ENCODE results near the gene SP140. TPM values are rescaled to one million over a fixed set of nuclear protein-coding genes. Genes with fewer than 3 reads are reported as not detected.
"Not testable (repeated sequence)": the region's sequence is repeated elsewhere in the genome, so short reads cannot be mapped to it uniquely, and the experiment has no call there.

Gene SP140
- total and polyA plus RNA-seq, 7 donors = under 0.01 to 19.2 (median 2.1) TPM; not detected in 2

- Histone ChIP-seq H3K4me1 (peaks cover 0 to 15% (median 2%) of the 10 kb centered on the region in 4 donors), H3K27ac (no peak overlapping the region), H3K27me3 (no peaks in the 10 kb centered on the region), H3K36me3 (peaks cover 0 to 4% (median 0%) of the 10 kb centered on the region in 4 donors), H3K9me3 (no peaks in the 10 kb centered on the region), H3K4me3 (no peak overlapping the region)
- intact Hi-C loops (cut with DNase I) = no loop called here
- TF ChIP-seq CTCF (IDR thresholded peaks at IDR 0.05) (no peak), EP300 (IDR thresholded peaks at IDR 0.05) (no peak), POLR2A (IDR thresholded peaks at IDR 0.05) (no peak), POLR2AphosphoS5 (IDR thresholded peaks at IDR 0.05) (no peak)
- WGBS, 2 donors = 81 to 94% methylated on average over 7 of the region's 7 CpGs
- DNase-seq = no peak
These were observed 104.5 kb downstream of the SP140 start for GRCh38 chr2:230329946-230330605.

GRCh38 chr2:230330725-230331124, 105.2 kb downstream of the SP140 start:
- Histone ChIP-seq H3K27me3 (no peaks in the 10 kb centered on the region), H3K27ac (no peak overlapping the region), H3K4me3 (no peak overlapping the region), H3K4me1 (peaks cover 0 to 15% (median 2%) of the 10 kb centered on the region in 4 donors), H3K36me3 (peaks cover 0 to 4% (median 0%) of the 10 kb centered on the region in 4 donors), H3K9me3 (no peaks in the 10 kb centered on the region)
- intact Hi-C loops (cut with DNase I) = no loop called here
- DNase-seq = no peak
- WGBS, 2 donors = 88 to 96% methylated on average over 7 of the region's 7 CpGs
- TF ChIP-seq POLR2AphosphoS5 (IDR thresholded peaks at IDR 0.05) (no peak), CTCF (IDR thresholded peaks at IDR 0.05) (no peak), POLR2A (IDR thresholded peaks at IDR 0.05) (no peak), EP300 (IDR thresholded peaks at IDR 0.05) (no peak)

GRCh38 chr2:230335461-230335863, 109.9 kb downstream of the SP140 start:
- TF ChIP-seq CTCF (IDR thresholded peaks at IDR 0.05) (no peak), POLR2AphosphoS5 (IDR thresholded peaks at IDR 0.05) (no peak), EP300 (IDR thresholded peaks at IDR 0.05) (no peak), POLR2A (IDR thresholded peaks at IDR 0.05) (no peak)
- Histone ChIP-seq H3K4me3 (no peak overlapping the region), H3K9me3 (no peaks in the 10 kb centered on the region), H3K27me3 (no peaks in the 10 kb centered on the region), H3K36me3 (peaks cover 0 to 14% (median 1%) of the 10 kb centered on the region in 4 donors), H3K27ac (no peak overlapping the region), H3K4me1 (no peaks in the 10 kb centered on the region)
- WGBS, 2 donors = 37 to 81% methylated on average over 3 of the region's 3 CpGs
- DNase-seq = no peak
- intact Hi-C loops (cut with DNase I) = no loop called here

- Histone ChIP-seq H3K27ac (no peak overlapping the region), H3K4me1 (no peaks in the 10 kb centered on the region), H3K9me3 (no peaks in the 10 kb centered on the region), H3K27me3 (no peaks in the 10 kb centered on the region), H3K4me3 (no peak overlapping the region), H3K36me3 (peaks cover 0 to 14% (median 1%) of the 10 kb centered on the region in 4 donors)
- TF ChIP-seq POLR2A (IDR thresholded peaks at IDR 0.05) (no peak), EP300 (IDR thresholded peaks at IDR 0.05) (no peak), CTCF (IDR thresholded peaks at IDR 0.05) (no peak), POLR2AphosphoS5 (IDR thresholded peaks at IDR 0.05) (no peak)
- intact Hi-C loops (cut with DNase I) = no loop called here
- DNase-seq = no peak
- WGBS, 2 donors = 74 to 84% methylated on average over 3 of the region's 3 CpGs
These were observed 110.4 kb downstream of the SP140 start for GRCh38 chr2:230335864-230336506.

GRCh38 chr2:230341936-230342528, 116.5 kb downstream of the SP140 start:
- H3K27ac ChIP-seq; H3K4me1 ChIP-seq; H3K9me3 ChIP-seq; H3K27me3 ChIP-seq; intact Hi-C loops (cut with DNase I); H3K36me3 ChIP-seq; H3K4me3 ChIP-seq; DNase-seq: not testable (repeated sequence)
- 90 to 95% methylated on average over 33 of the region's 33 CpGs for WGBS, 2 donors

- H3K9me3 ChIP-seq; H3K27ac ChIP-seq; DNase-seq; H3K4me1 ChIP-seq; H3K36me3 ChIP-seq; H3K4me3 ChIP-seq; intact Hi-C loops (cut with DNase I); H3K27me3 ChIP-seq: not testable (repeated sequence)
- 97 to 99% methylated on average over 2 of the region's 2 CpGs for WGBS, 2 donors
These were observed 117.6 kb downstream of the SP140 start for GRCh38 chr2:230343041-230343624.

Measured in sigmoid colon (tissue), 7 donors.